ENCODE results near the gene TMEM30A. TPM values are rescaled to one million over a fixed set of nuclear protein-coding genes. Genes with fewer than 3 reads are reported as not detected.

The TMEM30A gene
- total RNA-seq (2022; extraction: Qiagen RNA extraction; ENCODE audit: low read depth) = 36.8 to 48.2 TPM (median 43.4 TPM) in 5 replicates

GRCh38 chr6:75284632-75285282 lies at the start of gene TMEM30A:
Gene TMEM30A (minus strand): TSS chr6:75284792. CDS start chr6:75284638, 154 bp downstream.

GRCh38 chr6:75243333-75244062 lies 41.1 kb downstream of the TMEM30A start, which contains the start of gene COX7A2:
Gene COX7A2 (minus strand): TSS chr6:75243801. CDS start chr6:75243734, 67 bp downstream.

GRCh38 chr6:75205776-75206575 lies 78.6 kb downstream of the TMEM30A start, which contains the start of gene COL12A1:
Gene COL12A1 (minus strand): TSS chr6:75206053. CDS start chr6:75202792, 3,261 bp downstream.

Other genes with a start within 250 kb of the TMEM30A start
- gene COL12A1, start 78.7 kb downstream of the TMEM30A start, total RNA-seq (2022; extraction: Qiagen RNA extraction; ENCODE audit: low read depth) = 4.6 to 7.0 TPM (median 5.2 TPM) in 5 replicates
- 265 to 329 TPM (median 280 TPM) in 5 replicates for gene COX7A2, start 41.0 kb downstream of the TMEM30A start, total RNA-seq (2022; extraction: Qiagen RNA extraction; ENCODE audit: low read depth)
- 0.20 to 0.48 TPM (median 0.32 TPM) in 5 replicates for gene FILIP1, start 209.0 kb upstream of the TMEM30A start, total RNA-seq (2022; extraction: Qiagen RNA extraction; ENCODE audit: low read depth)